Activated CD8-positive, alpha-beta memory T cell treated with anti-CD3 and anti-CD28 coated beads for 1 hour (primary cell): ENCODE data around the gene ITLN2.
"Not testable (repeated sequence)": the region's sequence is repeated elsewhere in the genome, so short reads cannot be mapped to it uniquely, and the experiment has no call there.

Experiments
- DNase-seq, 2 donors: peaks; one replicate each; pipeline ENCODE4 v3.0.0-alpha.2; 2020; ENCODE audit warnings: low read depth in 1 of 2; ENCODE audit errors: extremely low read depth in 1 of 2

ITLN2 gene

DNA sequence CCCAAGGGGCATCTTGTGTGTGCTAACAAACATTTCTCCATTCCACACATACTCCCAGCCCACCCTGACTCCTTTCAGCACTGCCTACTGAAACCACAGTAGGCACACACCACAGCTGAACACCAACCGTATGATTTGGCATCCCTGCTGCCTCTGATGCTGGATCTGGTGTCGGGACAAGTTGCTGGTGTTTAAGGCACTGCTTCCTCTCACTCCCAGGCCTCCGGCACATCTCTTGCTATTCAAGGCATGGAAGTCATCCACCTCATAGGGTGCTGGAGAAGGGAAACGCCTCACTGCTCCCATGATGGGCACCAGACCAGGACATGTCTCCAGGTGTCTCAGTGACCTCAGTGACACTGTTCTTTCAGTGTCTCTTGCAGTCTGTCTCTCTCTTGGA, 2.4 kb upstream of the ITLN2 start:
- no peak for DNase-seq

DNA sequence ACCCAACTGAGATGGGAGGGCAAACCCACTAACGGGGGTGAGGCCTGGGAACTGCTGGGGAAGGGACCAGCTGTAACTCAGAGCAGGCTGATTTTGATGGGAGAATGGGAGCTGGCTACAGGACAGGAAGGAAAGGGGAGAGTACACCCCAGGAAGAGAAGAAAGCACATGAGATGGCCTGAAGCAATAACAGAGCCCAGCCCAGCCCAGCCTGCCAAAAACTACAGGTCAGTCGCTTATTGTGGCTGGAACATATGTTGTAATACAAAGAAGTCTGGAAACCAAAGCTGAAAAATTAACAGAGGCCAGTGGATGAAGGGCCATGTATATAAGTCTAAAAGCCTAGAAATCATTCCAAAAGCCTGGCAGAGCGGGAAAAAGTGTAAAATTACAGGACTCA, 1.6 kb downstream of the ITLN2 start:
- no peak for DNase-seq

DNA sequence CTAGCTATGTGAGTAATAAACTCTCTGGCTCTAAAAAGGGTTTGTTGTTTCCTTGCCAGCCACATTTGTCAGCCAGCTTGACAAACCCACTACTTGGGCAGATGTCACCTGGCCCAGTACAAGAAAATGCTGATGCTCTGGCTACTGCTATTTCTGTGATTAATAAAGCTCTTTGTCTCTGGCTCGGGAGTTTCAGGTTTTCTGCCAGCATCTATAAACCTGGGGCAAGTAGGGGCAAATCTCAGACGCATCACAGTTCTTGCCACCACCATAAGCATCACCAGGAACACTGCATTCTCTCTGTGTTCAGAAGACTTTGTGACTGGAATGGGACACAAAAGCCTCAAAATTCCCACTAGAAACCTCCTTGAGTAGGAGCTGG, 2.5 kb downstream of the ITLN2 start:
- DNase-seq = no peak

DNA sequence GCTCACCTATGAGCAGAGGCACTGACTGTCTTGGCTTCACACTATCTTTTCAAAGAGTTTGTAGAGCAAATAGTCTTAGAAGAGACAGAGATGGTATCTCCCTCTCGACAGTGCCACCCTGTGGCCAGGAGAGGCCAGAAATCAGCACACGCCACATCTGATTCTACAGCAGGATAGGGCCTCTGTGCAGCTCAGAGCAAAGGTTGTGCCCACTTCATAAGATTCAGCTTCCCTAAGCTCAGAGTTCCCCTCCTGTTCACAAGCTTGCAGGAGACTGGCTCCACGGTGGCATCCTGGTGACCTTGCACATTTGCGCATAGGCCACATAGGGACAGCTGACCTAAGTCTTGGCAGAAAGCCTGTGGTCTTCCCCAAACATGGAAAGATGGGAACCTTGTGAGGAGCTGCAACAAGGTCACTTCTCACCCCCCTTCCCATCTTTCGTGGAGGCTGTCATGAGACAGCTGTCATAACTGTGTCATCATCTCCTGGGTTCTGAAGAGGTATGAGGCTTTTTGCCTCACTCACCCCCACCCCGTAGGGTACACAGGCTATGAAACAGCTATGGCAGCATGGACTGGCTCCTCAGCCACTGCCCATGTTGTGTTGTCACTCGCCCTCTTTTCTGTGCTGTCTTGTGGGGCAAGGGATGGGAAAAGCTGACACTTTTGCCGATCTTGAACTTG, 3.0 kb downstream of the ITLN2 start:
- DNase-seq = peak; percentile 17 to 55

DNA sequence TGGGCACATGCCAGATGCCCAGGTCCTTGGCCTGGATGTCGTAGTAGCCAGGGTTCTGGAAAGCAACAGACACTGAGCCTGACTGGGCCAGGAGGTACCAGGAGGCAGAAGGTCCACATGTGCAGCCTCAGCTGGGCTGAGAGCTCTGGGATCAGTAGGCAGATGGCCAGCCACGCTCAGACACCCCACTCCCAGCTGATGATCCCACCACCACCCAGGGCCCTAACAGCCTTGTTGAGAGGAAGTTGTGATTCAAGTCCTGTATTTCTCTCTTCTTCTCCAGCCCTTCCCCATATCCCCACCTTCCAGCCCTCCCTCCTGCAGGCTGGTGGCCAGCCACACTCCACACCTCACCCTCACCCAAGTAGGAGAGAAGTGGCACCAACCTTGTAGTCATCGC, 4.0 kb downstream of the ITLN2 start:
- no peak for DNase-seq

DNA sequence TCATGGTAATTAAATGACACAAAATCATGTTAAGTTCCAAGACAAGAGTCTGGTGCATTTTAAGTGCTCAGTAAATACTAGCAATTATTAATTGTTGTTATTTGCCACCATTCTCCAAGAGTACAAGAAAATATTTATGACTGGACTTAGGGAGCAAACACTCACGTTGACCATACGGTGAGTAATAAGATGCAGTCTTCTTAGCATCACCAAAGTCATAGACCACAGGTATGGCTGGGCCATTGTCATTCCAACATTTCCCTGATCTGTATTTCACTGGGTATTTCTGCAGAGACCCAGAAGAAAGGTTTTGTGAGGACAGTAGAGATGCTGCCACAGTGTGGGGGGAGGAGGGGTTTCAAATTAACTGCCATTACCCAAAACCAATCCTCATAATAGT, 4.7 kb downstream of the ITLN2 start:
- DNase-seq = no peak

DNA sequence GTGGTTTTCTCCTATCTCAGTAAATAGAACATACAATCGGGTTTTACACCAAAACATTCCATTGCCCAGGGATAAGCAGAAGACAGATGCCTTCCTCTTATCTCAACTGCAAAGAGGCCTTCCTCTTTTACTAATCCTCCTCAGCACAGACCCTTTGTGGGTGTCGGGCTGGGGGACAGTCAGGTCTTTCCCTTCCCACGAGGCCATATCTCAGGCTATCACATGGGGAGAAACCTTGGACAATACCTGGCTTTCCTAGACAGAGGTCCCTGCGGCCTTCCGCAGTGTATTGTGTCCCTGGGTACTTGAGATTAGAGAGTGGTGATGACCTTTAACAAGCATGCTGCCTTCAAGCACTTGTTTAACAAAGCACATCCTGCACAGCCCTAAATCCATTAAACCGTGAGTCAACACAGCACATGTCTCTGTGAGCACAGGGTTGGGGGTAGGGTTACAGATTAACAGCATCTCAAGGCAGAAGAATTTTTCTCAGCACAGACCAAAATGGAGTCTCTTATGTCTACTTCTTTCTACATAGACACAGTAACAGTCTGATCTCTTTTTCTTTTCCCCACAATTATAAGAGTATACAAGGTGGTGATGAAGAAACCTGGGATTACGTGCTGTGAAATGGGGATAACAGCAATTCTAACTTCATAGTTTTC, 5.3 kb downstream of the ITLN2 start:
- not testable (repeated sequence) for DNase-seq

DNA sequence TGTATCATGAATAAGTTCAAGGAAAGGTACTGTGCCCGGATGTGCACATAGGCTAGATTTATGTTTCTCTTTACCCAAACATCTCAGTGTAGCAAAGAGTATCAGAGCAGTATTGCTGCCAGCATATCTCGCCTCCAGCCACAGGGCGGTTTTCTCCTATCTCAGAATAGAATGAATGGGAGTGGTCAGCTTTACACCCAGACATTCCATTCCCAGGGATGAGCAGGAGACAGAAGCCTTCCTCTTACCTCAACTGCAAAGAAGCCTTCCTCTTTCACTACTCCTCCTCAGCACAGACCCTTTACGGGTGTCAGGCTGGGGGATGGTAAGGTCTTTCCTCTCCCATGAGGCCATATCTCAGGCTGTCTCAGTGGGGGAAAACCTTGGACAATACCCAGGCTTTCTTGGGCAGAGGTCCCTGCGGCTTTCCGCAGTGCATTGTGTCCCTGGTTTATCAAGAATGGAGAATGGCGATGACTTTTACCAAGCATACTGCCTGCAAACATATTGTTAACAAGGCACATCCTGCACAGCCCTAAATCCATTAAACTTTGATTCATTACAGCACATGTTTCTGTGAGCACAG, 7.3 kb downstream of the ITLN2 start:
- not testable (repeated sequence) for DNase-seq

DNA sequence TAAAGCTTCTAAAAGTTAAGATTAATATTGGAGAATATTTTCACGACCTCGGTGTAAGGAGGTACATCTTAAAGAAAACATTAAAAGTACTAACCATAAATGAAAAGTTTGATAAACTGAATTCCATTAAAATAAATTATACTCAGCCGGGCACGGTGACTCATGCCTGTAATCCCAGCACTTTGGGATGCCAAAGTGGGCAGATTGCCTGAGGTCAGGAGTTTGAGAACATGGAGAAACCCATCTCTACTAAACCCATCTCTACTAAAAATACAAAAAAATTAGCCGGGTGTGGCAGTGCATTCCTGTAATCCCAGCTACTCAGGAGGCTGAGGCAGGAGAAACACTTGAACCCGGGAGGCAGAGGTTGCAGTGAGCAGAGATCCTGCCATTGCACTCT, 8.7 kb downstream of the ITLN2 start:
- DNase-seq = not testable (repeated sequence)

DNA sequence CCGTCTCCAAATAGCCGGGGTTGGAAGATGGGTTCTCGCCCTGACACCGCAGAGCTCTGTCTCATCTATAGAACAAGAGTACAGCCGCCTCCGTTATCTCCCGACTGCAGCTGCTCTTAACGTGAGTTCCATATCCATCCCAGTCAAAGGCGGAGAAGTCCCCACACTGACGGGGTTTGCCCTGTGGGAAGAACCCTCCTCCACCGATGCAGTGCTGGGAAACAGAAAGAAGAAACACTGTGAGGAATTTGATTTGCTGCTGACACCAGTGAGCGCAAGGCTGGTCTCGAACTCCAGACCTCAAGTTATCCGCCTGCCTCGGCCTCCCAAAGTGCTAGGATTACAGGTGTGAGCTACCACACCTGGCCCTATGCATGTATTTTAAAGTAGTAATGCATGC, 9.5 kb downstream of the ITLN2 start:
- no peak for DNase-seq

DNA sequence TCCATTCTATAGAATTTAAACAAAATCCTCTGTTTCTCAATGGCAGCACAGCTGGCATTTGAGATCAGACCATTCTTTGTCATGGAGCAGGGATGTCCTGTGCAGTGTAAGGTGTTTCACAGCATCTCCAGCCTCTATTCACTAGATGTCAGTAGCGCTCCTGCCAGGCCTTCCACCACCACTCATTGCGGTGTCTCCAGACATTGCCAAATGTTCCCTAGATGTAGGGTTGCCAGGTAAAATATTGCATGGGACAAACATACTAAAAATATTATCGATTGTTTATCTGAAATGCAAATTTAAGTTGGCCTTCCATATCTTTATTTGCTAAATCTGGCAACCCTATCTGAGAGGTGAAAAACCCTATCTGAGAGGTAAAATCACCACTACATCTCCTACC, 11.7 kb downstream of the ITLN2 start:
- DNase-seq = no peak

DNA sequence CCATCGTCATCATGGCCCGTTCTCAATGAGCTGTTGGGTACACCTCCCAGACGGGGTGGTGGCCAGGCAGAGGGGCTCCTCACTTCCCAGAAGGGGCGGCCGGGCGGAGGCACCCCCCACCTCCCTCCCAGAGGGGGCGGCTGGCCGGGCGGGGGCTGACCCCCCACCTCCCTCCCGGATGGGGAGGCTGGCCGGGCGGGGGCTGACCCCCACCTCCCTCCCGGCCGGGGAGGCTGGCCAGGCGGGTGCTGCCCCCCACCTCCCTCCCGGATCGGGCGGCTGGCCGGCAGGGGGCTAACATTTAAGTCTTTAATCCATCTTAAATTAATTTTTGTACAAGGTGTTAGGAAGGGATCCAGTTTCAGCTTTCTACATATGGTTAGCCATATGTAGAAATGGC, 17.9 kb downstream of the ITLN2 start:
- not testable (repeated sequence) for DNase-seq

DNA sequence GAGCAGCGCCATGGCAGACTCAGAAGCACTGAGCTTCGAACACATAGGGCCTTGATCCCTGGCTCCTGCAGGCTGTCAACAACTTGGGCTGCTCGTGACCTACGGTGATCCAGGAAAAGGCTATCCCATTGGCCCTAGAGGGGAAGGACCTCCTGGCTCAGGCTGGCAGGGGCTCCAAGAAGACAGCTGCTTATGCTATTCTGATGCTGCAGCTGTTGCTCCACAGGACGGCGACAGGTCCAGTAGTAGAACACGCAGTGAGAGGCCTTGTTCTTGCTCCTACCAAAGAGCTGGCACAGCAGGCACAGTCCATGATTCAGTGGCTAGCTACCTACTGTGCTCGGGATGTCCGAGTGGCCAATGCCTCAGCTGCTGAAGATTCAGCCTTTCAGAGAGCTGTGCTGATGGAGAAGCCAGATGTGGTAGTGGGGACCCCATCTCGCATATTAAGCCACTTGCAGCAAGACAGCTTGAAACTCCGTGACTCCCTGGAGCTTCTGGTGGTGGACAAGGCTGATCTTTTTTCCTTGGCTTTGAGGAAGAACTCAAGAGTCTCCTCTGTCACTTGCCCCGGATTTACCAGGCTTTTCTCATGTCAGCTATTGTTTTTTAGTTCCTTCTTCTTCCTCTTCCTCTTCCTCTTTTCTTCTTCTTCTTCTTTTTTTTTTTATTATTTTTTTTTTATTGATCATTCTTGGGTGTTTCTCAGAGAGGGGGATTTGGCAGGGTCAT, 18.9 kb downstream of the ITLN2 start:
- no peak for DNase-seq

DNA sequence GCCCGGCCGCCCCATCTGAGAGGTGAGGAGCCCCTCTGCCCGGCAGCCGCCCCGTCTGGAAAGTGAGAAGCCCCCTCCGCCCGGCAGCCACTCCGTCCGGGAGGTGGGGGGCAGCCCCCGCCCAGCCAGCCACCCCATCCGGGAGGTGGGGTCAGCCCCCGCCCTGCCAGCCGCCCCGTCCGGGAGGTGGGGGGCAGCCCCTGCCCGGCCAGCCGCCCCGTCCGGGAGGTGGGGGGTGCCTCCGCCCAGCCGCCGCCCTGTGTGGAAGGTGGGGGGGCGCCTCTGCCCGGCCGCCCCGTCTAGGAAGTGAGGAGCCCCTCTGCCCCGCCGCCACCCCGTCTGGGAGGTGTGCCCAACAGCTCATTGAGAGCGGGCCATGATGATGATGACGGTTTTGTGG, 21.3 kb downstream of the ITLN2 start:
- DNase-seq = not testable (repeated sequence)

DNA sequence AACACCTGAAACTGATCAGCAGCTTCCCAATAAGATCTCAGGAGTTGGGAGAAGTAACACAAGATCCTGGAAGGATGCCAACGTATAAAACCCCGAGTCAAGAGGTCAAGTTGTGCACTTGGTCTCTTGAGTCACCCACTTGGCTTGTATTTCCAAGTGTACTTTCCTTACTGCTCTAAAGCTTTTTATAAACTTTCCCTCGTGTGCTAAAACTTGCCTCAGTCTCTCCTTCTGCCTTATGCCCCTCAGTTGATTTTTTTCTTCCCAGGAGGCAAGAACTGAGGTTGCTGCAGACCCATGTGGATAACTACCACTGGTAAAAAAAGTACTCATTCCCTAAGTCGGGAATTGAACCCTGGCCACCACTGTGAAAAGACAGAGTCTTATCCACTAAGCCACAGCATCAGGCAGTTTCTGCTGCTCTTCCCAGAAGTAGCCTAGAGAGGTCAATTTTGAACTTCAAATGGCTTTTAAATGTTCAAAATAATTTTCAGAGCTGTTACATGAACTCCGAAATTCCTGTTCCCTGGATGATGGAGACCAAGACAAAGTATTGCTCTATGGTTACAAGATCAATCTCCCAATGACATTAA, 28.9 kb downstream of the ITLN2 start:
- no peak for DNase-seq

DNA sequence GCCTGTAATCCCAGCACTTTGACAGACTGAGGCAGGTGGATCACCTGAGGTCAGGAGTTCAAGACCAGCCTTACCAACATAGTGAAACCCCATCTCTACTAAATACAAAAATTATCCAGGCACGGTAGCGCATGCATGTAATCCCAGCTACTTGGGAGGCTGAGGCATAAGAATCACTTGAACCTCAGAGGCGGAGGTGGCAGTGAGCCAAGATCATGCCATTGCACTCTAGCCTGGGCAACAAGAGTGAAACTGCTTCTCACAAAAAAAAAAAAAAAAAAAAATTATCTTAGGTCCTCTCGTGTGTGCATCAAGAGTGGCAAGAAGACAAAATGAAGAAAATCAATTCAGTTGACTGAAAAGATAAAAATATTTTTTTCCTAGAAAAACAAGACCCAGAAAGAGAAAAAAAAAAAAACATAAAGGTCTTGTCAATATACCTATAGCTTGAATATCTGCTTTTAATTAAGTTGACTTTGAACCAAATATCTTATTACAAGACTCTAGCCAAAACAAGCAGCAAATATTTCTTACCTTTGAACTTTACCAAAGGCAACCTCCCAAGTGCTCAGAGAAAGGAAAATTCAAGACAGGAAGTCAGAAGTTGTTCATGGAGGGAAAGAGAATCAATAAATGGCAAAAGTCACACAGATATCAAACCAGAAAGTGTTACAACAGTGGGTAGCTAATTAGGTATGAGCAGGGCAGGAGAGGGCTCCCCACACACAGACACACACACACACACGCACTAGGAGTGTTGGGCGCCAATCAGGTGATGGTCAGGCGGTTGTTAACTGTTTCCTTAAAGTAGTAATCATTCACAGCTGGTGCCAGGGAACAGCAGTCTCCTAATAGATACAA, 29.6 kb downstream of the ITLN2 start:
- DNase-seq = no peak

DNA sequence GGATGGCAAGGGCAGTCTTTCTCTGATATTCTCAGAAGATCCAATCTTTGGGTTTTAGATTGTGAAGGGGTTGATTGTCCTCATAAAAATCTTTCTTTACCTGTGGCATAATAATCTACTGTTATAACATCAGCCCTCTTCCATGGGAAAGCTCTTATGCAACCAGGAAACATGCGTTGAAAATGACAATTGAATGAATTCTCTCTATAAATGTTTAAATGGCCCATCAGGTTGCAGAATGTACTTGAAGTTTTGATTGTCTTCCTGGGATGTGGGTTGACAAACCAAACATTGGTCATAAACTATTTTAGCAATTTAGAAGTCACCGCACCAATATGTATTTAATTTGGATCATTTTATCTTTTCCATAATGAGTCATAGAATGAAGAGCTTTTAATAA, 37.9 kb downstream of the ITLN2 start:
- DNase-seq = no peak

DNA sequence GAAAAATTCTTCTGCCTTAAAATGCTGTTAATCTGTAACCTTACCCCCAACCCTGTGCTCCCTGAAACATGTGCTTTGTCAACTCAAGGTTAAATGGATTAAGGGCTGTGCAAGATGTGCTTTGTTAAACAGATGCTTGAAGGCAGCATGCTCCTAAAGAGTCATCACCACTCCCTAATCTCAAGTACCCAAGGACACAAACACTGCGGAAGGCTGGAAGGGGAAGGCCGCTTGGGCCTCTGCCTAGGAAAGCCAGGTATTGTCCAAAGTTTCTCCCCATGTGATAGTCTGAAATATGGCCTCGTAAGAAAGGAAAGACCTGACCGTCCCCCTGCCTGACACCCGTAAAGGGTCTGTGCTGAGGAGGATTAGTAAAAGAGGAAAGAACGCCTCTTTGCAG, 41.4 kb downstream of the ITLN2 start:
- DNase-seq = not testable (repeated sequence)

DNA sequence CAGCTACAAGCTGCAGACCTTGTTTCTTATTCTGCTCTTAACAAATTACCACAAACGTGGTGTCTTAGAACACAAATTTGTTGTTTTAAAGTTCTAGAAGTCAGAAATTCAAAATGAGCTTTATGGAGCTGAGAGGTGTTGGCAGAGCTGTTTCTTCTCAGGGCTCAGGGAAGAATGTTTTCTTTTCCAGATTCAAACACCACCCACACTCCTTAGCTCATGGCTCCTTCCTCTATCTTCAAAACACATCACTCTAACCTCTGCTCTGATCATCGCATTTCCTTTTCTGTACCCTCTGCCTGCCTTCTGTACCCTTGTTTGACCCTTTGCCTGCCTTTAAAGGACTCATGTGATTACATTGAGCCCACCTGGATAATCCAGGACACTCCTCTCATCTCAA, 42.7 kb downstream of the ITLN2 start:
- DNase-seq = no peak

DNA sequence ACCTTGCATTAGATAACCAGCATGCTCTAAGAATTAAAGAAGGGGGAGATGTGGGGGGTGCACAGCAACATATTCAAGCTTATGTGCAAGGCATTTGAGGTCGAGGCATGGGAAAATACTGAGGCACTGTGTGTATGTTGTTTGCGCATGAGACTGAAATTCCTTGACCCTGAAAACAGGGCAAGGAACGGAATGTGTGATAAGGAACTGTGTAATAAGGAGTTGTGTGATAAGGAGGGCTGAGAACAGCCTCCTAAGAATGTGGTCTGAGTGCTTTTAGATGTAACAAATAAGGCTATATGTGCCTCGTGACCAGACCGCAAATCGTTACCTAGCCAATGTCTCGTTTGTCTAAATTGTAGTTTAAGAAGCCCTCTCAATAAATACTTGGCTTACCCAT, 43.2 kb downstream of the ITLN2 start:
- DNase-seq = no peak
